Stimulated activated naive B cell treated with anti-CD40 and anti-IgM and Interleukin-4, amounts not matched to agents 10 μg/mL and 1 μg/mL and 100 μg/mL, for 72 hours (primary cell): ENCODE measurements around the gene RTN4RL2.

Experiments
- ATAC-seq, 2 donors: fragments of 150-1000 bp; cut with Tn5 transposase; replicated peaks; 2 replicates each; pipeline ENCODE4 v1.10.0; 2021; ENCODE audit warnings: moderate library complexity in 1 of 2
- DNase-seq: peaks from one replicate; pipeline ENCODE4 v3.0.0; 2021
- H3K27ac Mint-ChIP-seq: one replicate; pipeline ENCODE4 v1.8.0; 2022; ENCODE audit warnings: mild to moderate bottlenecking, mixed read lengths
- H3K27me3 Mint-ChIP-seq, 2 donors: one replicate each; pipeline ENCODE4 v1.8.0; 2022; ENCODE audit warnings: mixed read lengths in 2 of 2
- H3K36me3 Mint-ChIP-seq, 2 donors: one replicate each; pipeline ENCODE4 v1.8.0; 2022; ENCODE audit warnings: mixed read lengths in 2 of 2, mild to moderate bottlenecking in 1 of 2
- H3K4me1 Mint-ChIP-seq, 2 donors: one replicate each; pipeline ENCODE4 v1.8.0; 2022; ENCODE audit warnings: mixed read lengths in 2 of 2, mild to moderate bottlenecking in 1 of 2
- H3K4me3 Mint-ChIP-seq, 2 donors: one replicate each; pipeline ENCODE4 v1.8.0; 2022; ENCODE audit warnings: mild to moderate bottlenecking in 2 of 2, mixed read lengths in 2 of 2, moderate library complexity in 1 of 2
- H3K9me3 Mint-ChIP-seq, 2 donors: one replicate each; pipeline ENCODE4 v1.8.0; 2022; ENCODE audit warnings: mixed read lengths in 2 of 2, mild to moderate bottlenecking in 1 of 2

Gene RTN4RL2

DNA sequence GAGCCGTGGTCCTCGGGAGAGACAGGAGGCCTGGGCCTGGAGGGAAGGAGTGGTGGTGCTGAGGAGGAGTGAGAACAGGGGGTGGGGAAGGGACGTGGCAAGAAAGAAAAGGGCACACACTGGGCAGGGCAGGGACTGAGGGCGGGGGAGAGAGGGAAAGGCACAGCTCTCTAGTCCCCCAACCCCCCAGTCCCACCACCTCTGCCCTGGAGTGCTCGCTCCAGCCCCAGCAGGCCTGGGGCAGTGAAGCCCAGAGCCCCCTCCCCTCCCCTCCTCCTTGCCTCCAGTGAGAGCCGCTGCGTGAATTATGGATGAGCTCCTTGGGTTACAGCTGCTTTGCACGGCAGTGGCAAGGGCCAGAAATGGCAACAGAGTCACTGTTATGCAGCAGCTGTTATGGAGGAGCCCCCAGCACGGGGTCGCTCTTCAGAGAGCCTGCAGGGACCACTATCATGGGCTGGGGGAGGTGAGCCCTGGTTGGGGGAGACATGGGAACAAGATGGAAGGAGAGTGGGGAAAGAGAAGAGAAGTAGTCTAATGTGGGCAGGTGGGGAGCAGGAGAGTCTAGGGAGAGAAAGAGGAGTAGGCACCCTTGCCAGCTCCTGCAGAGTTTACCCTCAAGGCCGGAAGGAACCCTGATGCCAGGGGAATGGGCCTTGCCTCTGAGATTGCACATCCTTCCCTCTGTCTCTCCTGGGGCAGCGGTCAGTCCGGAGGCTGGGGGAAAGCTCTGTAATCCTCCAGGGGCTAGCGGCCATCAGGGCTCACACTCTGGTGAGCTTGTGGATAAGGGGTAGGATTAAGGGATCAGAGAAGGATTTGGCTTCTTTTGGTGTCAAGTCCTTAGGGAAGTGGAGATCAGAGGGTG is 3.6 kb downstream of the RTN4RL2 start:
- Mint-ChIP-seq H3K27me3 (peaks cover 33 to 35% of the 10 kb centered on the region in 2 donors), H3K27ac (no peak overlapping the region), H3K4me3 (no peak overlapping the region), H3K9me3 (no peaks in the 10 kb centered on the region), H3K4me1 (peaks cover 9 to 15% of the 10 kb centered on the region in 2 donors), H3K36me3 (no peaks in the 10 kb centered on the region)
- DNase-seq (no peak), ATAC-seq (no peak)

DNA sequence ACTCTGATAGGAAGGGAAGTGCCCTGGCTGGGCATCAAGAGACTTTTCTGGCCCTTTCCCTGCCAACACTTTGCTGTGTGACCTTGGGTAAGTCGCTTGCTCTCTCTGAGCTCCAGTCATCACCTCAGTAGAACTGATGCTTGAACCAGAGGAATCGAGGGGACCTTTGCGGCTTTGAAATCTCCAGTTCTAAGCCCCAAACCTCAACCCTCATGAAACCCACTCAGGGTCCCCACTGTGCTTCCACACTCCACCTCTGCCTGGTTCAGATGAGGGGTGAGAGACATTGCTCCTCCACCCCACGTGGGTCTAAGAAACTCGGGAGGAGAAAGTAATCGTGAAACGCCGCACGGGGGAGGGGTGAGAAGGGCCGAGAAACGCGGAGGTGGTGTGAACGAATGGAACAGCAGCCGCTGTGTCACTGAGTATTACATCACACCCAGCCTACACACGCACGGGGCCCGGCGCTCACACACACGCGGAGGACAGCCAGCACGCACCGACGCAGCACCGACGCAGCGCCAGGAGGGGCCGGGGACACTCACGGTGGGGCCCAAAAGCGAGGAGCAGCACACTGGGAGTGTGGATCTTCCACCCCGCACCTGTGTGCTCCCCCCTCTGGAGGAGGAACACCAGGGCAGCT is 4.3 kb downstream of the RTN4RL2 start:
- Mint-ChIP-seq H3K27ac (no peak overlapping the region), H3K36me3 (no peaks in the 10 kb centered on the region), H3K4me3 (no peak overlapping the region), H3K9me3 (no peaks in the 10 kb centered on the region), H3K4me1 (peaks cover 5 to 7% of the 10 kb centered on the region in 2 donors), H3K27me3 (peaks cover 28% of the 10 kb centered on the region in 2 donors)
- no peak for DNase-seq
- ATAC-seq = no peak

DNA sequence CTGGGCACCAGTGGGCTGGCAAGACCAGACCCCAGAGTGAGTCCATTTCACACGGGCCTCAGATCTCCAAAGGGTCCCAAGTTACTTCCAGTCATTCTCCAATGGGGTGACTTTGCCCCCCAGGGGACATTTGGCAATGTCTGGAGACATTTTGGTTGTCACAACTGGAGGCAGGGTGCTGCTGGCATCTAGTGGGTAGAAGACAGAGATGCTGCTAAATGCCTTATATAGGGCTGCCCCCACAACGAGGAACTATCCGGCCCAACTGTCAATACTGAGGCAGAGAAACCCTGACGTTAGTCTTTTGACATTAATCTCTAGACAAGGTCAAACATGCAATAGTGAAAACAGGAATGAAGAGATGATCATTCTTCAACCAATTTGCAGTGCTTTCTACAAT is 6.4 kb downstream of the RTN4RL2 start:
- no peak overlapping the region for H3K4me3 Mint-ChIP-seq
- no peak overlapping the region for H3K27ac Mint-ChIP-seq
- no peaks in the 10 kb centered on the region for H3K36me3 Mint-ChIP-seq
- H3K27me3 Mint-ChIP-seq = peaks cover 10 to 11% of the 10 kb centered on the region in 2 donors
- ATAC-seq (no peak), DNase-seq (no peak)
- H3K9me3 Mint-ChIP-seq = no peaks in the 10 kb centered on the region
- no peaks in the 10 kb centered on the region for H3K4me1 Mint-ChIP-seq

- Mint-ChIP-seq H3K9me3 (no peaks in the 10 kb centered on the region), H3K4me3 (no peak overlapping the region), H3K36me3 (no peaks in the 10 kb centered on the region), H3K27me3 (peaks cover under 1 to 5% of the 10 kb centered on the region in 2 donors), H3K27ac (no peak overlapping the region), H3K4me1 (peaks cover 0 to 1% of the 10 kb centered on the region in 2 donors)
- DNase-seq = no peak
- ATAC-seq = no peak
Measured at GRCh38 chr11:57467508-57468157, 7.3 kb downstream of the RTN4RL2 start.

DNA sequence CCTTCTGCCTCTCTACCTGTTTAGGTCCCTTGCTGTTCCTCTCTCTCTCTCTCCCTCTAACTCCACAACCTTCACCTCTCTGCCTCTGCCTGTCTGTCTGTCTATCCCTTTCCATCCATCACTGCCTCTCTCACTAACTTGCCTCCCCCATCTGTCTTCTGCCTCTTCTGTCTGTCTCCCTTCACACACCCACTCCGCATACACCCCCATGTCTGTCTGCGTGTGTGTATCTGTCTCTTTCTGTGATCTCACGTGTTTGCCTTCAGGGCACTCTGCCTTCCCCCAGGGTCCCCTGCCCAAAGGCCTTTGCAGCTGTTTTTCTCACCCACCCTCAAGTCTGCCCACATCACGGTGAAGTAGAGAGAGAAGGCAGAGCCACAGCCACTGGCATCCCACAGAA is 7.9 kb downstream of the RTN4RL2 start:
- H3K27me3 Mint-ChIP-seq = peaks cover 0 to 6% of the 10 kb centered on the region in 2 donors
- no peak for ATAC-seq
- no peaks in the 10 kb centered on the region for H3K36me3 Mint-ChIP-seq

DNA sequence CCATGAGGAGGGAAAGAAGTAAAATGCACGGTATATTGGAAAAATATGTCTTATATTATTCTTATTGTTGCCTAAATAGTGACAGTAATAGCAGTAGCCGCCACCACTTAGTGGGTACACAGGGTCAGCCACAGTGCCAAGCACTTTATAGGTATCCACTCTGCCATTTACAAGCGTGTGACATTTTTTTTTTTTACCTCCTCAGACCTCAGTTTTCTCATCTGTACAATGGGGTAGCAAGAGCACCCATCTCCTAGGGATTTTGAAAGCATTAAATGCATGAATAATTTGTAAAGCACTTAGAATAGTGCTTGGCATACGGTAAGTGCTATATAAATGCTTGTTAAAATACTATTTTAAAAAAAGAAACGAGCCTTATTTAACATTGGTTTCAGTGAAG is 8.9 kb downstream of the RTN4RL2 start:
- no peak overlapping the region for H3K27ac Mint-ChIP-seq
- no peaks in the 10 kb centered on the region for H3K36me3 Mint-ChIP-seq
- DNase-seq (no peak), ATAC-seq (no peak)
- no peaks in the 10 kb centered on the region for H3K9me3 Mint-ChIP-seq
- H3K4me3 Mint-ChIP-seq = no peak overlapping the region
- H3K4me1 Mint-ChIP-seq = peaks cover 11 to 13% of the 10 kb centered on the region in 2 donors
- H3K27me3 Mint-ChIP-seq = peaks cover 6 to 12% of the 10 kb centered on the region in 2 donors

More for the DNA sequence above, 7.9 kb downstream of the RTN4RL2 start:
- no peak for DNase-seq
- H3K9me3 Mint-ChIP-seq = no peaks in the 10 kb centered on the region
- H3K27ac Mint-ChIP-seq = no peak overlapping the region
- H3K4me1 Mint-ChIP-seq = peaks cover 3% of the 10 kb centered on the region in 2 donors
- no peak overlapping the region for H3K4me3 Mint-ChIP-seq

GRCh38 chr11:57471496-57471895 is 11.2 kb downstream of the RTN4RL2 start:
- no peak for ATAC-seq
- Mint-ChIP-seq H3K27ac (no peak overlapping the region), H3K27me3 (peaks cover 12 to 13% of the 10 kb centered on the region in 2 donors), H3K4me3 (no peak overlapping the region), H3K9me3 (no peaks in the 10 kb centered on the region), H3K4me1 (peaks cover 20 to 35% of the 10 kb centered on the region in 2 donors), H3K36me3 (no peaks in the 10 kb centered on the region)
- DNase-seq = no peak

- Mint-ChIP-seq H3K4me1 (peaks cover 25 to 48% of the 10 kb centered on the region in 2 donors), H3K27ac (peak overlapping the region; percentile 42), H3K4me3 (no peak overlapping the region), H3K9me3 (no peaks in the 10 kb centered on the region), H3K36me3 (no peaks in the 10 kb centered on the region), H3K27me3 (peaks cover 18 to 29% of the 10 kb centered on the region in 2 donors)
- ATAC-seq = no peak
- no peak for DNase-seq
Measured at GRCh38 chr11:57473285-57473841, 13.0 kb downstream of the RTN4RL2 start.

DNA sequence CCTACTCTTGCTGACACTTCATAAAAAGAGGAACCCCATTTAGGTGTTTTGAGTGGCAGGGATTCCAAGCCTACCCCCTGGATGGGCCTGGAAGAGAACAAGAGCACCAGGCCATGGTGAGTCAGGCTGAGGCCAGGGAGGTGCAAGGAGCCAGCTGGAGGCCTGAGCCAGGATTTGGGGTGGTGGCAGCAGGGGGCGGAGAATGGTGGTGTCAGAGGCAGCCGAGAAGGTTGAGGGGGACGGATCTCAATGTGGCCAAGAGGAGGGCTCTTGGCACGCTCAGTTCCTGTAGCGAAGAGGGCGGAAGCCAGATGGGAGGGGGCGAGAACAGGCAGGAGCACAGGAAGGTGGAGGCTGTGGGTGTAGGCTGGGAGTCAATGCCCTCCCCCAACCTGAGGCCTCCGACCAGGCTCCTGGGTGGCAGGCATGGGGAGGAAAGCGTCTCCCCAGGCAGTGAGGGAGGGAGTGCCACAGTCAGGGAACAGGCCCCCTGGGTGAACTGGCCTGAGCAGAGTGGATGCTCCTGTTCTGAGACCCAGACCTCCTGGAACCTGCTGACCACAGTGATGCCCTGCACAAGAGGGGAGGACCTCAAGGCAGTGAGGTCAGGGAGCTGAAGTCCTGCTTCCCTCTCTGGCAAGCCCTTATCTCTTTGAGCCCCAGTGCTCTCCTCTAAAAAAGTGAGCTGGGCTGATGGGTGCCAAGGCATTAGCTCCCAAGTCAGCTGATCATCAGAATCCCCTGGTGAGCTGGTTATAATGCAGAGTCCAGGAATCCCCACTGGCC is 13.9 kb downstream of the RTN4RL2 start:
- peak overlapping the region; percentile 2 to 57 for H3K4me3 Mint-ChIP-seq
- no peaks in the 10 kb centered on the region for H3K9me3 Mint-ChIP-seq
- H3K36me3 Mint-ChIP-seq = no peaks in the 10 kb centered on the region
- peak; percentile 28 to 44 for ATAC-seq
- peak overlapping the region; percentile 84 for H3K27ac Mint-ChIP-seq
- peaks cover 18 to 29% of the 10 kb centered on the region in 2 donors for H3K27me3 Mint-ChIP-seq
- DNase-seq = no peak
- peaks cover 25 to 49% of the 10 kb centered on the region in 2 donors for H3K4me1 Mint-ChIP-seq

DNA sequence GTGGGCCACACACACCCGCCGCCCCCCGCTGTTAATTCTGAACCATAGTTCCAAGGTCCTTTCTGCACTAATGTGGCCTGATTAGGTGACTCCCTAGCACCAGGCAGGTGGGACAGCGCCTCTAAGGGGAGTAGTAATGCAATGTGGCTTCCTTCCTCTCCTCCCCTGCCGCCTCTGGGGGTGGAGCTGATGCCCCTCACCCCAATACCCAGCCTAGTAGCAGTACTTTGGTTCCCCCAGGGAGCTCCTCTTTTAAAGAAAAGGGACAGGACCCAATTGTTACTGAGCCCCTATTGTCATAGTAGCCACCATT is 14.4 kb downstream of the RTN4RL2 start:
- Mint-ChIP-seq H3K9me3 (no peaks in the 10 kb centered on the region), H3K27me3 (peaks cover 23 to 29% of the 10 kb centered on the region in 2 donors), H3K4me3 (no peak overlapping the region), H3K36me3 (no peaks in the 10 kb centered on the region), H3K4me1 (peaks cover 30 to 54% of the 10 kb centered on the region in 2 donors), H3K27ac (no peak overlapping the region)
- DNase-seq = no peak
- no peak for ATAC-seq

DNA sequence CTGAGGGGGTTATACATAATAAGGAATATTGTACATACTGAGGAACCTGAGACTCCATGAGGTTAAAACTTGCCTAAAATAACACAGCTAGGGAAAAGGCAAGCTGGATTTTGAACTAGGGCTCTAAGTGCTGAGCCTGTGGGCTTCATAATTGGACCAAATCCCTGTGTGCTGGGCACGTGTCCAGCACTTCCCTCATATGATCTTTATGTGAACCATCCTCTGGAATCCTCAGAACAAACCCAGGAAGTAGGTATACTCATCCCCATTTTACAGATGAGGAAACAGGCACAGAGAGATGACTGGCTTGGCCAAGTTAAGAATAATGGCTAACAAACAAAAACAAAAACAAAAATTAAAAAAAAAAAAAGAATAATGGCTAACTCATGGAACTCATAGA is 14.9 kb downstream of the RTN4RL2 start:
- no peak for DNase-seq
- H3K4me1 Mint-ChIP-seq = peaks cover 32 to 57% of the 10 kb centered on the region in 2 donors
- H3K9me3 Mint-ChIP-seq = no peaks in the 10 kb centered on the region
- H3K27me3 Mint-ChIP-seq = peaks cover 23 to 29% of the 10 kb centered on the region in 2 donors
- no peak for ATAC-seq
- no peak overlapping the region for H3K4me3 Mint-ChIP-seq
- no peaks in the 10 kb centered on the region for H3K36me3 Mint-ChIP-seq
- no peak overlapping the region for H3K27ac Mint-ChIP-seq

DNA sequence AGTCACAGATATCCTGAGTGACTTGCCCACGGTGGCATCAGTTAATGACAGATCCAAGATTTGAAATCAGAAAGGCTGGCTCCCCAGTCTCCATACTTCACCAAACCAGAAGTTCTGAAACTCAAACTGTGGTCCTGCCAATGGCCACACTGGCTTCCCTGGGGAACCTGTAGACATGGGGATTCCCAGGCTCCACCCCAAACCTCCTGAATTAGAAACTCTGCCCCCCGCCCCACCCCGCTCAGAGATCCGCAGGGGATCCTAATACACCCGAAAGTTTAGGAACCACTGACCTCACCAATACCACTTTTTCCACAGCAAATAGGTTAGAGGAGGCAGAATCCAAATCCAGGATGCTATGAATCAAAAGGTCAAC is 15.3 kb downstream of the RTN4RL2 start:
- peaks cover 23 to 29% of the 10 kb centered on the region in 2 donors for H3K27me3 Mint-ChIP-seq
- DNase-seq = no peak
- no peaks in the 10 kb centered on the region for H3K9me3 Mint-ChIP-seq
- no peaks in the 10 kb centered on the region for H3K36me3 Mint-ChIP-seq
- peak; percentile 38 to 45 for ATAC-seq
- peak overlapping the region; percentile 81 to 82 for H3K4me3 Mint-ChIP-seq
- peak overlapping the region; percentile 16 for H3K27ac Mint-ChIP-seq
- peaks cover 33 to 60% of the 10 kb centered on the region in 2 donors for H3K4me1 Mint-ChIP-seq

- H3K4me1 Mint-ChIP-seq = peaks cover 33 to 60% of the 10 kb centered on the region in 2 donors
- no peaks in the 10 kb centered on the region for H3K36me3 Mint-ChIP-seq
- DNase-seq (no peak), ATAC-seq (peak; percentile 46 to 52)
- peak overlapping the region; percentile 81 to 82 for H3K4me3 Mint-ChIP-seq
- no peaks in the 10 kb centered on the region for H3K9me3 Mint-ChIP-seq
- H3K27me3 Mint-ChIP-seq = peaks cover 25 to 29% of the 10 kb centered on the region in 2 donors
- H3K27ac Mint-ChIP-seq = peak overlapping the region; percentile 16
Measured at GRCh38 chr11:57476047-57476756, 15.9 kb downstream of the RTN4RL2 start.
